H1 (cell line): ENCODE measurements around the gene PMEPA1. TPM values are rescaled to one million over a fixed set of nuclear protein-coding genes. Genes with fewer than 3 reads are reported as not detected.
A peak's percentile ranks its signal among the peaks of the same experiment; 100 is the strongest.

Experiments used
- CTCF ChIP-seq, 3 experiments: IDR thresholded peaks; 1 replicate in 2 of 3; 2 replicates in 1 of 3; pipeline versions ENCODE4 v1.5.1 to v1.6.1; 2011; ENCODE audit warnings: low read length in 3 of 3, mild to moderate bottlenecking in 3 of 3, inconsistent platforms in 2 of 3, low read depth in 1 of 3, moderate library complexity in 1 of 3; ENCODE audit not compliant: insufficient read depth in 1 of 3; ENCODE audit errors: control extremely low read depth in 1 of 3
- RNF2 ChIP-seq: fragments of 200-900, 300-1000 bp; sonication (generic); IDR thresholded peaks from 2 replicates; pipeline ENCODE4 v1.7.1; 2016; ENCODE audit warnings: borderline replicate concordance, low read depth, mild to moderate bottlenecking, antibody characterized with exemption, low read length; ENCODE audit not compliant: poor library complexity, severe bottlenecking; ENCODE audit errors: missing control alignments
- SP2 ChIP-seq: IDR thresholded peaks from 2 replicates; pipeline ENCODE4 v1.6.1; 2012; ENCODE audit warnings: mild to moderate bottlenecking, low read length, inconsistent platforms
- polyA plus RNA-seq, 7 experiments: library from polyadenylated mRNA; depleted of rRNA in 3 of 7; stranded (reverse) in 5 of 7; unstranded in 2 of 7; fragments of >200 nt in 5 of 7; fragments of 200-250 nt in 2 of 7; gene quantifications; 1 replicate in 5 of 7; 2 replicates in 1 of 7; 4 replicates in 1 of 7; pipeline versions ENCODE4 v1.2.1 to v1.2.3, GENCODE V29; 2011 to 2013; ENCODE audit warnings: missing spikeins in 2 of 7, mixed read lengths in 2 of 7
- total RNA-seq: library from RNA; stranded (reverse); fragmentation: NEBNext Ultra II Directional; extraction: Animal tissue kit (Norgen Biotek cat#: 25700); gene quantifications from 2 replicates; pipeline ENCODE4 v1.2.1, GENCODE V29; 2021

PMEPA1 gene
- total and polyA plus RNA-seq, 2 of the 8 experiments (the other 6 are each of a cell fraction or from before 2014, with no cell fraction given), result 12.7 to 20.5 TPM

- TF ChIP-seq CTCF (IDR thresholded peaks at IDR 0.05; ENCODE audit: control extremely low read depth in 1 of 3, insufficient read depth in 1 of 3, low read depth in 1 of 3, low read length in 3 of 3), result peak; percentile 9 to 18 (median 10); a peak in 2 of 4 replicates
- TF ChIP-seq SP2, result no peak
- no peak for TF ChIP-seq RNF2
Measured at GRCh38 chr20:57654998-57655808, 54.6 kb downstream of the PMEPA1 start (continued).
